HepG2 (cell line): ENCODE data around the gene PBX4.

Experiments used
- ATF2 ChIP-seq: sonication (generic); formaldehyde crosslinking; IDR thresholded peaks from 2 replicates; pipeline ENCODE4 v1.4.0; 2020; ENCODE audit warnings: missing genetic modification reagents
- CHCHD3 ChIP-seq: sonication (generic); formaldehyde crosslinking; IDR thresholded peaks from 2 replicates; pipeline ENCODE4 v1.8.0; 2022; ENCODE audit warnings: mild to moderate bottlenecking, missing genetic modification reagents, moderate library complexity
- CTCF ChIP-seq: sonication (generic); formaldehyde crosslinking; IDR thresholded peaks from 2 replicates; pipeline ENCODE4 v1.5.0; 2020; ENCODE audit warnings: mild to moderate bottlenecking, missing genetic modification reagents, moderate library complexity
- FOSL1 ChIP-seq: sonication (generic); formaldehyde crosslinking; IDR thresholded peaks from 2 replicates; pipeline ENCODE4 v1.9.0; 2021; ENCODE audit warnings: missing genetic modification reagents, borderline replicate concordance
- GABPA ChIP-seq, 2 experiments: IDR thresholded peaks; 2 replicates each; pipeline ENCODE4 v1.6.1; 2011 to 2016; ENCODE audit warnings: low read depth in 2 of 2, low read length in 1 of 2, missing biosample characterization in 1 of 2, missing genetic modification characterization in 1 of 2
- MXD4 ChIP-seq: IDR thresholded peaks from 2 replicates; pipeline ENCODE4 v1.6.1; 2016; ENCODE audit warnings: mild to moderate bottlenecking, missing biosample characterization, missing genetic modification reagents
- TCF12 ChIP-seq, 2 experiments: fragments of 450-650 bp in 1 of 2; sonication (generic) in 1 of 2; formaldehyde crosslinking in 1 of 2; IDR thresholded peaks; 2 replicates each; pipeline versions ENCODE4 v1.6.1 to v1.8.0; 2017 to 2022; ENCODE audit warnings: antibody characterized with exemption in 1 of 2, mild to moderate bottlenecking in 1 of 2, missing genetic modification reagents in 1 of 2, moderate library complexity in 1 of 2
- TOPORS ChIP-seq: sonication (generic); formaldehyde crosslinking; IDR thresholded peaks from 2 replicates; pipeline ENCODE4 v1.8.0; 2023; ENCODE audit warnings: mild to moderate bottlenecking, missing genetic modification reagents
- ZNF687 ChIP-seq: sonication (generic); formaldehyde crosslinking; IDR thresholded peaks from 2 replicates; pipeline ENCODE4 v1.5.1; 2020; ENCODE audit warnings: mild to moderate bottlenecking, missing genetic modification reagents, moderate library complexity

GRCh38 chr19:19650331-19650730 is 31.8 kb upstream of the PBX4 start:
- TF ChIP-seq ATF2 (CRISPR knock-in tag) = no peak
- no peak for TF ChIP-seq MXD4
- no peak for TF ChIP-seq CHCHD3 (CRISPR knock-in tag)
- no peak for TF ChIP-seq CTCF (CRISPR knock-in tag)
- no peak for TF ChIP-seq TOPORS (CRISPR knock-in tag)
- no peak for TF ChIP-seq FOSL1 (CRISPR knock-in tag)
- TF ChIP-seq TCF12 (IDR thresholded peaks at IDR 0.05) = no peak
- no peak for TF ChIP-seq TCF12 (CRISPR knock-in tag; IDR thresholded peaks at IDR 0.05)
- no peak for TF ChIP-seq ZNF687 (CRISPR knock-in tag)
- TF ChIP-seq GABPA (IDR thresholded peaks at IDR 0.05; ENCODE audit: low read depth, low read length) = no peak
- no peak for TF ChIP-seq GABPA (CRISPR knock-in tag; IDR thresholded peaks at IDR 0.05; ENCODE audit: low read depth)
